Left ventricle myocardium inferior (tissue), 1 donor: ENCODE results near the gene RENBP. TPM values are rescaled to one million over a fixed set of nuclear protein-coding genes. Genes with fewer than 3 reads are reported as not detected.
A peak's percentile ranks its signal among the peaks of the same experiment; 100 is the strongest.

Experiments used
- DNase-seq: peaks from one replicate; pipeline ENCODE4 v3.0.0-alpha.2; 2020
- H3K27ac ChIP-seq: fragments of 200-600 bp; replicated peaks from 2 replicates; pipeline ENCODE4 v1.8.0; 2021
- H3K27me3 ChIP-seq: fragments of 200-600 bp; 2 replicates; pipeline ENCODE4 v1.8.0; 2021; ENCODE audit warnings: low read depth
- H3K36me3 ChIP-seq: fragments of 200-600 bp; 2 replicates; pipeline ENCODE4 v1.8.0; 2021
- H3K4me1 ChIP-seq: fragments of 200-600 bp; 2 replicates; pipeline ENCODE4 v1.8.0; 2021
- H3K4me3 ChIP-seq: fragments of 200-600 bp; 2 replicates; pipeline ENCODE4 v1.8.0; 2021; ENCODE audit warnings: mild to moderate bottlenecking, moderate library complexity
- H3K9me3 ChIP-seq: fragments of 200-600 bp; replicated peaks from 2 replicates; pipeline ENCODE4 v1.8.0; 2021
- CTCF ChIP-seq: fragments of 200-600 bp; IDR thresholded peaks from 2 replicates; pipeline ENCODE4 v1.8.0; 2021; ENCODE audit warnings: antibody characterized with exemption, mild to moderate bottlenecking, borderline replicate concordance
- intact Hi-C: fragments of 100-400 bp; cut with micrococcal nuclease; formaldehyde crosslinking; loops from one replicate; pipeline ENCODE4 v1.11.0; 2022
- total RNA-seq: library from RNA; stranded (reverse); fragmentation: NEBNext Ultra II Directional; extraction: Animal tissue kit (Norgen Biotek cat#: 25700); gene quantifications from one replicate; pipeline ENCODE4 v1.2.1, GENCODE V29; 2021
- donor health status: DM: no; HTN: yes; CAD: no; lungs with severe emphysema.

RENBP gene
- total RNA-seq, 1 donor from 2014 or later: 7.5 TPM

DNA sequence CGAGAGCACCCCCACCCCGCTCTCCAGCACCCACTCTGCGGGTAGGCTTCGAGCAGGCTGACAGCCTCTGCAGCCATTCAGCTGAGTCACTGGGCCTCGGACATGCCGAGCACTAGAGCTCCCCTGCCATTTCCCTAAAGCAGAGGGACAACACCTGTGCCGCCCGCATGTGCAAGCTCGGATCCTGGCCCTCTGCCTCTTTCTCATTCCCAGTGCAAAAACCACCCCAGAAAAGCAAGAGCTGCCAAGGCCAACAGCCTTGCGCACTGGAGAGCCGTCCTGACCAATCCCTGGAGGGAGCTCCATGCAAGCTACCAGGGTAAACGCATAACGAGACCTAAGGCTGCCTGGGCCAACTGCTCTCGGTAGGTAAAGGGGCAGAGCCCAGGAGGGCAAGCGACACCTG, 21.8 kb upstream of the RENBP start:
- Histone ChIP-seq H3K27me3 (no peaks in the 10 kb centered on the region), H3K27ac (peak overlapping the region; percentile 76), H3K4me1 (peaks cover 56% of the 10 kb centered on the region), H3K36me3 (peaks cover 17% of the 10 kb centered on the region), H3K9me3 (no peaks in the 10 kb centered on the region), H3K4me3 (peak overlapping the region; percentile 11)
- TF ChIP-seq CTCF: no peak
- DNase-seq: no peak
- intact Hi-C loops: no loop called here

DNA sequence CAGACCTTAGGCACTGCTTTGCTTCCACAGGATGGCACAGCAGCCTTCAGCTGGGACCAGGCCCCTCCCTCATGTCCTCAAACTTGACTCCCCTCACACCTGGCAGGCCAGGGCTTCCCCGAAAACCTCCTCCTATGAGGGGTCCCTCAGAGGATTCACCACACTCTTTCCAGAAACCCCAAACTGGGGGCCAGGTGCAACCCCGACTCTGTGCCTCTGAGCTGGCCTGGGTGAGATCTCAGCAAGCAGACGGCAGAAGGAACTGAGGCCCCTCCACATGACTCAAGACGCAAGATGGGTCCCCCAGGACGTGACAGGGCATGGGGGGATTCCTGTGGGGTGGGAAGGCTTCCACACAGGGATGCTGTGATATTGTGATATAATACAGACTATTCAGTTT, 21.0 kb upstream of the RENBP start:
- intact Hi-C loops: no loop called here
- no peak for TF ChIP-seq CTCF
- Histone ChIP-seq H3K9me3 (no peaks in the 10 kb centered on the region), H3K27ac (no peak overlapping the region), H3K36me3 (peaks cover 25% of the 10 kb centered on the region), H3K4me1 (peaks cover 56% of the 10 kb centered on the region), H3K27me3 (no peaks in the 10 kb centered on the region), H3K4me3 (no peak overlapping the region)
- no peak for DNase-seq

DNA sequence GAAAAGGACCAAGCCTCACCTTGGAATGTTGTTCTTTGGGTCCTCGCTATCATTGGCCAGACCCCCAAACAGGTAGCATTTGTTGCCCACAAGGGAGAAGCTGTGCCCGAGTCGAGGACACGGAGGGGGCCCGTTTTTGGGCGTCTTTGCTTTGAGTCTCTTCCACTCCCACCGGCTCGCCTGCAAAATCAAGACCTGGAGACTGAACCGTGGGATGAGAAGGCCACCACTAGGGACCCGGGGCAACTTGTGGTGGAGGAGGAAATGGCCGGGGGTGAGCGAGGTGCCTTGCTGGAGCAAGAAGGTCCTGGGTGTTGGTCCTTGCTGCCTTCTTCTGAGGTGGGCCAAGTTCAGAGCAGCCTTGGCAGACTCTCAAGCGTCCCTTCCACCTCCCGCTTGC, 19.7 kb upstream of the RENBP start:
- Histone ChIP-seq H3K4me3 (no peak overlapping the region), H3K27me3 (no peaks in the 10 kb centered on the region), H3K4me1 (peaks cover 47% of the 10 kb centered on the region), H3K27ac (no peak overlapping the region), H3K36me3 (peaks cover 36% of the 10 kb centered on the region), H3K9me3 (no peaks in the 10 kb centered on the region)
- intact Hi-C loops: no loop called here
- no peak for DNase-seq
- TF ChIP-seq CTCF: no peak

DNA sequence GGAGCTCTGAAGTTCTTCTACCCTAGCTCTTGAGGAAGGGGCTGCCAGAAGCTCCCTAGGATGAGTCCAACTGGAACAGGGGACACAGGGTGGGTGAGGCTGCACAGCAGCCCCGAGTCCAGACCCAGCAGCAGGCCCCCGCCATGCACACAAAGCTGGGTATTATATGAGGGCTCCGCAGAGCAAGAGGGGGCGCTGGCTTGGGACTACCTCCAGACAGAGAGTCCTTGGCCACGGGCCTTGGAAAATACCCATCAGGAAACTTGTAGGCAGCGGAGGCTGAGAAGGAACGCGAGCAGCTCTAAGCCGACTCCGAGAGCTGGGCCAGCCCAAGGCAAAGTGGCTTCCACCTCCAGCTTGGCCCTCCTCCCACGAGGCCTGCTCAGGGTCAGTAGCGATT, 19.1 kb upstream of the RENBP start:
- Histone ChIP-seq H3K27ac (no peak overlapping the region), H3K27me3 (no peaks in the 10 kb centered on the region), H3K4me1 (peaks cover 42% of the 10 kb centered on the region), H3K36me3 (peaks cover 42% of the 10 kb centered on the region), H3K4me3 (no peak overlapping the region), H3K9me3 (no peaks in the 10 kb centered on the region)
- no peak for DNase-seq
- intact Hi-C loops: no loop called here
- TF ChIP-seq CTCF: no peak

DNA sequence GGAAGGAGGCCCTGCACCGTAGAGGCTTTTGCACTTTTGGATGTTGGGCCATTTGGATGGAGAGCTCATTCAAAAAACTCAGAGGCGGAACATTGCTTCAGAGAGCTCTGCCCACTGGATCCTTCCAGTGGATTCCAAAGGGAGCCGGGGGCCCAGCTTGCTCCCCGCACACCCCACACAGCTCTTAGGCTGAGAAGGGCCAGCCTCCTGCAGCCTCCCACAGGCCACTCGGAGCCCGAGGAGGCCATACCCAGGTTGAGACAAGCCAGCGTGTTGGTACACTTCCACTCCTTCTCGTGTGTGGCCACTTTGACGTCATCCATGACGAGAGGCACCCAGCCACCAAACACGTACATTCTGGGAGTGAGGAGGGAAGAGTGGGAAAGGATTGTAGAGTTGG, 16.8 kb upstream of the RENBP start:
- H3K27ac ChIP-seq: no peak overlapping the region
- peaks cover 64% of the 10 kb centered on the region for H3K36me3 ChIP-seq
- DNase-seq: no peak
- no peaks in the 10 kb centered on the region for H3K27me3 ChIP-seq
- no peak for TF ChIP-seq CTCF
- H3K4me3 ChIP-seq: no peak overlapping the region
- H3K9me3 ChIP-seq: no peaks in the 10 kb centered on the region
- intact Hi-C loops: no loop called here
- H3K4me1 ChIP-seq: peaks cover 19% of the 10 kb centered on the region

DNA sequence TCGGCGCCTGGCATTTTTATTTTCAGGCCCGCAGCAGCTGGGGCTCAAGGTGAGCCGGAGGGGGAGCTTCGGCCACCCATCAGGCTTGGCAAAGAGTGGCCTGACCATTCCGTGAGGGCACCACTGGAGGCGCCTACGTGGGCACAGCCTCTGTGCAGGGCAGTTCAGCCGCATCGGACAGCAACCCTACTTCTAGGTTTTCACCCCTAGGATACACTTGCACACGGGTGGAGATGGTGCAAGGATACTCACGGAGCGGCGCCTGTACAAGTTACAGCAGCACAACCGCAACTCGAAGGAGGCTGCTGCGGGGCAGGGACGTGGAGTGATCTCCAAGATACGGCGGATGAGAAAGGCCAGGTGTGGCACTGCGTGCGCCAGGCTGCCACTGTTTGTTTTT, 16.3 kb upstream of the RENBP start:
- Histone ChIP-seq H3K36me3 (peaks cover 68% of the 10 kb centered on the region), H3K4me1 (peaks cover 14% of the 10 kb centered on the region), H3K27me3 (no peaks in the 10 kb centered on the region), H3K27ac (no peak overlapping the region), H3K9me3 (no peaks in the 10 kb centered on the region), H3K4me3 (no peak overlapping the region)
- intact Hi-C loops: no loop called here
- no peak for DNase-seq
- no peak for TF ChIP-seq CTCF
